Urinary bladder (tissue), 4 donors: ENCODE results near the gene ARVCF. TPM values are rescaled to one million over a fixed set of nuclear protein-coding genes. Genes with fewer than 3 reads are reported as not detected.
A peak's percentile ranks its signal among the peaks of the same experiment; 100 is the strongest.

Experiments
- DNase-seq: peaks from one replicate; pipeline ENCODE4 v3.0.0-alpha.2; 2015; ENCODE audit errors: extremely low spot score
- H3K27ac ChIP-seq: one replicate; pipeline ENCODE4 v1.5.1; 2013; ENCODE audit warnings: low read depth, mild to moderate bottlenecking, moderate library complexity
- H3K36me3 ChIP-seq: one replicate; pipeline ENCODE4 v1.6.1; 2013; ENCODE audit warnings: mild to moderate bottlenecking, moderate library complexity; ENCODE audit not compliant: insufficient read depth
- H3K4me1 ChIP-seq: one replicate; pipeline ENCODE4 v1.6.1; 2013; ENCODE audit warnings: mild to moderate bottlenecking, moderate library complexity; ENCODE audit not compliant: insufficient read depth
- H3K4me3 ChIP-seq: one replicate; pipeline ENCODE4 v1.5.1; 2013; ENCODE audit warnings: low read depth, low read length
- WGBS: extraction: QIAGEN DNeasy Blood & Tissue Kit; methylation state at CpG from one replicate; pipeline ENCODE4 v1.1.7; 2013; 5-methylcytosine and 5-hydroxymethylcytosine counted together
- polyA plus RNA-seq: library from polyadenylated mRNA; stranded (reverse); fragments of 200-250 nt; gene quantifications from one replicate; pipeline ENCODE4 v1.2.3, GENCODE V29; 2013
- total RNA-seq: library from RNA; depleted of rRNA; stranded (reverse); fragments of >200 nt; gene quantifications from one replicate; pipeline ENCODE4 v1.2.3, GENCODE V29; 2014
- donor health status: healthy with polysubstance abuse.
- donor health status: healthy.

ARVCF gene
- total RNA-seq (15.4 TPM), polyA plus RNA-seq (16.0 TPM)

- DNase-seq, result peak; percentile 33
- peak within 1 kb of the TSS; percentile 67 for H3K4me3 ChIP-seq
- H3K36me3 ChIP-seq, result no peaks in the 10 kb centered on the region
- WGBS, result 1% methylated on average over 79 of the region's 79 CpGs
- no peaks in the 10 kb centered on the region for H3K4me1 ChIP-seq
- no peak within 1 kb of the TSS for H3K27ac ChIP-seq
These were observed at the start of gene ARVCF for GRCh38 chr22:20016734-20017621. Gene ARVCF, minus strand, starts transcription at chr22:20016823. Its CDS starts 26,029 bp downstream, at chr22:19990794.

- Histone ChIP-seq H3K4me1 (no peaks in the 10 kb centered on the region), H3K36me3 (peaks cover 3% of the 10 kb centered on the region), H3K27ac (no peak overlapping the region), H3K4me3 (no peak overlapping the region)
- 85% methylated on average over 14 of the region's 14 CpGs for WGBS
- DNase-seq, result no peak
These were observed 49.4 kb upstream of the ARVCF start for GRCh38 chr22:20065896-20066616.

- Histone ChIP-seq H3K36me3 (peaks cover 3% of the 10 kb centered on the region), H3K4me1 (no peaks in the 10 kb centered on the region), H3K4me3 (no peak overlapping the region), H3K27ac (no peak overlapping the region)
- 94% methylated on average over 18 of the region's 18 CpGs for WGBS
- DNase-seq, result no peak
These were observed 48.1 kb upstream of the ARVCF start for GRCh38 chr22:20064545-20065262.

GRCh38 chr22:20064140-20064480 lies 47.5 kb upstream of the ARVCF start:
- WGBS, result 85% methylated on average over 3 of the region's 3 CpGs
- no peak for DNase-seq
- no peaks in the 10 kb centered on the region for H3K4me1 ChIP-seq
- H3K4me3 ChIP-seq, result no peak overlapping the region
- no peak overlapping the region for H3K27ac ChIP-seq
- H3K36me3 ChIP-seq, result peaks cover 3% of the 10 kb centered on the region

- no peak overlapping the region for H3K27ac ChIP-seq
- no peak overlapping the region for H3K4me3 ChIP-seq
- H3K36me3 ChIP-seq, result peaks cover 3% of the 10 kb centered on the region
- no peaks in the 10 kb centered on the region for H3K4me1 ChIP-seq
- 93% methylated on average over 27 of the region's 27 CpGs for WGBS
- no peak for DNase-seq
These were observed 46.9 kb upstream of the ARVCF start for GRCh38 chr22:20063271-20064139.

- H3K4me1 ChIP-seq, result no peaks in the 10 kb centered on the region
- H3K4me3 ChIP-seq, result no peak overlapping the region
- no peak for DNase-seq
- H3K27ac ChIP-seq, result no peak overlapping the region
- peaks cover 3% of the 10 kb centered on the region for H3K36me3 ChIP-seq
- WGBS, result 85% methylated on average over 11 of the region's 11 CpGs
These were observed 46.1 kb upstream of the ARVCF start for GRCh38 chr22:20062766-20063083.

- no peak overlapping the region for H3K4me3 ChIP-seq
- H3K27ac ChIP-seq, result no peak overlapping the region
- no peak for DNase-seq
- H3K36me3 ChIP-seq, result peaks cover 3% of the 10 kb centered on the region
- H3K4me1 ChIP-seq, result no peaks in the 10 kb centered on the region
- 92% methylated on average over 18 of the region's 18 CpGs for WGBS
These were observed 45.6 kb upstream of the ARVCF start for GRCh38 chr22:20062043-20062765.

- 89% methylated on average over 11 of the region's 11 CpGs for WGBS
- no peak for DNase-seq
- no peaks in the 10 kb centered on the region for H3K4me1 ChIP-seq
- no peak overlapping the region for H3K27ac ChIP-seq
- H3K4me3 ChIP-seq, result no peak overlapping the region
- peaks cover 3% of the 10 kb centered on the region for H3K36me3 ChIP-seq
These were observed 44.8 kb upstream of the ARVCF start for GRCh38 chr22:20061481-20061861.

- Histone ChIP-seq H3K4me1 (no peaks in the 10 kb centered on the region), H3K4me3 (no peak overlapping the region), H3K27ac (no peak overlapping the region), H3K36me3 (peaks cover 4% of the 10 kb centered on the region)
- 90% methylated on average over 10 of the region's 10 CpGs for WGBS
- DNase-seq, result no peak
These were observed 44.3 kb upstream of the ARVCF start for GRCh38 chr22:20060700-20061480.

- Histone ChIP-seq H3K36me3 (peaks cover 5% of the 10 kb centered on the region), H3K4me1 (no peaks in the 10 kb centered on the region), H3K4me3 (no peak overlapping the region), H3K27ac (no peak overlapping the region)
- DNase-seq, result no peak
- WGBS, result 74% methylated on average over 10 of the region's 10 CpGs
These were observed 42.6 kb upstream of the ARVCF start for GRCh38 chr22:20058989-20059770.

GRCh38 chr22:20057596-20058268 lies 41.1 kb upstream of the ARVCF start:
- Histone ChIP-seq H3K4me3 (no peak overlapping the region), H3K4me1 (no peaks in the 10 kb centered on the region), H3K36me3 (peaks cover 5% of the 10 kb centered on the region), H3K27ac (no peak overlapping the region)
- DNase-seq, result no peak
- WGBS, result 96% methylated on average over 13 of the region's 13 CpGs
